Stomach smooth muscle (tissue), 2 donors: ENCODE results near the gene VASP.

ENCODE experiments used
- H3K27ac ChIP-seq: one replicate; pipeline ENCODE4 v1.7.0; 2013; ENCODE audit warnings: mild to moderate bottlenecking, low read length, inconsistent platforms
- H3K27me3 ChIP-seq, 2 donors: one replicate each; pipeline ENCODE4 v1.7.0; 2013; ENCODE audit warnings: low read length in 2 of 2; ENCODE audit not compliant: insufficient read depth in 2 of 2, control insufficient read depth in 1 of 2
- H3K36me3 ChIP-seq, 2 donors: one replicate each; pipeline ENCODE4 v1.7.0; 2013; ENCODE audit warnings: low read length in 2 of 2; ENCODE audit not compliant: control insufficient read depth in 2 of 2, insufficient read depth in 2 of 2
- H3K4me1 ChIP-seq: one replicate; pipeline ENCODE4 v1.7.0; 2013; ENCODE audit warnings: low read length; ENCODE audit not compliant: control insufficient read depth, insufficient read depth
- H3K4me3 ChIP-seq, 2 donors: one replicate each; pipeline ENCODE4 v1.7.0; 2013; ENCODE audit warnings: low read length in 2 of 2
- H3K9ac ChIP-seq, 2 donors: one replicate each; pipeline ENCODE4 v1.7.0; 2013; ENCODE audit warnings: low read length in 2 of 2, mild to moderate bottlenecking in 1 of 2
- H3K9me3 ChIP-seq, 2 donors: one replicate each; pipeline ENCODE4 v1.7.0; 2013; ENCODE audit warnings: low read length in 2 of 2; ENCODE audit not compliant: control insufficient read depth in 2 of 2
- donor health status: healthy.
- donor health status: Pancreatic carcinoma.

Gene VASP

GRCh38 chr19:45531349-45531748 is 24.1 kb downstream of the VASP start:
- Histone ChIP-seq H3K4me3 (no peak overlapping the region), H3K9me3 (no peaks in the 10 kb centered on the region), H3K36me3 (peaks cover 0 to 4% of the 10 kb centered on the region in 2 donors), H3K4me1 (peaks cover 18% of the 10 kb centered on the region), H3K27me3 (peaks cover 2 to 5% of the 10 kb centered on the region in 2 donors), H3K27ac (no peak overlapping the region), H3K9ac (no peak overlapping the region)

- H3K4me3 ChIP-seq: no peak overlapping the region
- no peak overlapping the region for H3K27ac ChIP-seq
- H3K9me3 ChIP-seq: no peaks in the 10 kb centered on the region
- no peaks in the 10 kb centered on the region for H3K4me1 ChIP-seq
- H3K27me3 ChIP-seq: no peaks in the 10 kb centered on the region
- no peaks in the 10 kb centered on the region for H3K36me3 ChIP-seq
- H3K9ac ChIP-seq: no peak overlapping the region
Observed at GRCh38 chr19:45539459-45539858, 32.2 kb downstream of the VASP start.

- no peaks in the 10 kb centered on the region for H3K27me3 ChIP-seq
- H3K27ac ChIP-seq: no peak overlapping the region
- H3K36me3 ChIP-seq: no peaks in the 10 kb centered on the region
- no peak overlapping the region for H3K4me3 ChIP-seq
- no peaks in the 10 kb centered on the region for H3K9me3 ChIP-seq
- H3K9ac ChIP-seq: no peak overlapping the region
- H3K4me1 ChIP-seq: no peaks in the 10 kb centered on the region
Observed at GRCh38 chr19:45542234-45542668, 35.0 kb downstream of the VASP start.

- Histone ChIP-seq H3K27ac (no peak overlapping the region), H3K9ac (no peak overlapping the region), H3K4me1 (no peaks in the 10 kb centered on the region), H3K9me3 (no peaks in the 10 kb centered on the region), H3K4me3 (no peak overlapping the region), H3K27me3 (no peaks in the 10 kb centered on the region), H3K36me3 (no peaks in the 10 kb centered on the region)
Observed at GRCh38 chr19:45547211-45547770, 40.0 kb downstream of the VASP start.

- no peak overlapping the region for H3K9ac ChIP-seq
- H3K4me3 ChIP-seq: no peak overlapping the region
- no peak overlapping the region for H3K27ac ChIP-seq
- no peaks in the 10 kb centered on the region for H3K9me3 ChIP-seq
- no peaks in the 10 kb centered on the region for H3K27me3 ChIP-seq
- H3K36me3 ChIP-seq: peaks cover 0 to 3% of the 10 kb centered on the region in 2 donors
- H3K4me1 ChIP-seq: no peaks in the 10 kb centered on the region
Observed at GRCh38 chr19:45547965-45548609, 40.8 kb downstream of the VASP start.

- no peaks in the 10 kb centered on the region for H3K4me1 ChIP-seq
- no peaks in the 10 kb centered on the region for H3K9me3 ChIP-seq
- H3K27me3 ChIP-seq: no peaks in the 10 kb centered on the region
- no peak overlapping the region for H3K4me3 ChIP-seq
- no peak overlapping the region for H3K9ac ChIP-seq
- H3K36me3 ChIP-seq: peaks cover 0 to 5% of the 10 kb centered on the region in 2 donors
- H3K27ac ChIP-seq: no peak overlapping the region
Observed at GRCh38 chr19:45553464-45553863, 46.2 kb downstream of the VASP start.

GRCh38 chr19:45554481-45554880 is 47.2 kb downstream of the VASP start:
- Histone ChIP-seq H3K4me3 (no peak overlapping the region), H3K4me1 (no peaks in the 10 kb centered on the region), H3K9ac (no peak overlapping the region), H3K27me3 (no peaks in the 10 kb centered on the region), H3K27ac (no peak overlapping the region), H3K36me3 (peaks cover 0 to 5% of the 10 kb centered on the region in 2 donors), H3K9me3 (no peaks in the 10 kb centered on the region)

GRCh38 chr19:45556835-45557234 is 49.6 kb downstream of the VASP start:
- Histone ChIP-seq H3K9me3 (no peaks in the 10 kb centered on the region), H3K4me1 (no peaks in the 10 kb centered on the region), H3K27me3 (no peaks in the 10 kb centered on the region), H3K27ac (no peak overlapping the region), H3K4me3 (no peak overlapping the region), H3K9ac (no peak overlapping the region), H3K36me3 (peaks cover 0 to 5% of the 10 kb centered on the region in 2 donors)

- Histone ChIP-seq H3K27me3 (no peaks in the 10 kb centered on the region), H3K27ac (no peak overlapping the region), H3K36me3 (no peaks in the 10 kb centered on the region), H3K4me1 (no peaks in the 10 kb centered on the region), H3K4me3 (no peak overlapping the region), H3K9ac (peak overlapping the region in 1 of 2 donors; percentile 20), H3K9me3 (no peaks in the 10 kb centered on the region)
Observed at GRCh38 chr19:45558399-45558878, 51.2 kb downstream of the VASP start.

GRCh38 chr19:45560038-45560437 is 52.8 kb downstream of the VASP start:
- no peak overlapping the region for H3K4me3 ChIP-seq

GRCh38 chr19:45560686-45561085 is 53.4 kb downstream of the VASP start:
- Histone ChIP-seq H3K36me3 (no peaks in the 10 kb centered on the region), H3K27ac (no peak overlapping the region), H3K9ac (no peak overlapping the region), H3K4me3 (no peak overlapping the region), H3K9me3 (no peaks in the 10 kb centered on the region), H3K4me1 (no peaks in the 10 kb centered on the region), H3K27me3 (no peaks in the 10 kb centered on the region)

More at GRCh38 chr19:45560038-45560437, 52.8 kb downstream of the VASP start:
- Histone ChIP-seq H3K9me3 (no peaks in the 10 kb centered on the region), H3K27me3 (no peaks in the 10 kb centered on the region), H3K27ac (no peak overlapping the region), H3K36me3 (no peaks in the 10 kb centered on the region), H3K4me1 (no peaks in the 10 kb centered on the region), H3K9ac (no peak overlapping the region)
